Measurements from ENCODE around the gene ASTN1. TPM values are rescaled to one million over a fixed set of nuclear protein-coding genes. Genes with fewer than 3 reads are reported as not detected.

ASTN1 gene
- polyA plus RNA-seq, 1 of the 3 experiments (the other 2 are of a cell fraction) = 0.13 TPM

- H3K36me3 ChIP-seq (replicated peaks in 1 of 2; ENCODE audit: control insufficient read depth in 1 of 2, insufficient read depth in 2 of 2, low read length in 1 of 2) = no peaks in the 10 kb centered on the region
- CTCF ChIA-PET = interaction anchor here (0.7 to 5.3 kb wide), 46 partner anchors 9 to 765 kb away, joined by 3 to 131 read pairs (median 5); partner anchors contain the start of genes ASTN1 and BRINP2
- POLR2A ChIA-PET = interaction anchor here (1.3 kb wide), 1 partner anchor 17 kb away, joined by 4 read pairs; the partner anchor contains the start of gene ASTN1
- no peaks in the 10 kb centered on the region for H4K20me1 ChIP-seq (ENCODE audit: insufficient read depth)
- H3F3A ChIP-seq (replicated peaks; ENCODE audit: insufficient read depth) = no peaks in the 10 kb centered on the region
- DNase-seq = peak; percentile 51
- peak overlapping the region; percentile 37 to 54 for H3K4me3 ChIP-seq (ENCODE audit: low read depth in 2 of 2, low read length in 1 of 2)
- H3K9ac ChIP-seq = no peak overlapping the region
- no peaks in the 10 kb centered on the region for H3K79me2 ChIP-seq (ENCODE audit: insufficient read depth)
- no peak for TF ChIP-seq CTCF (IDR thresholded peaks at IDR 0.05)
- TF ChIP-seq YY1 (IDR thresholded peaks at IDR 0.05; ENCODE audit: low read depth) = no peak
- no peak for TF ChIP-seq USF2 (IDR thresholded peaks at IDR 0.05; ENCODE audit: borderline replicate concordance, low read depth, low read length)
- TF ChIP-seq RXRA (IDR thresholded peaks at IDR 0.05; ENCODE audit: borderline replicate concordance, low read depth) = no peak
- TF ChIP-seq USF1 (IDR thresholded peaks at IDR 0.05; ENCODE audit: borderline replicate concordance, low read depth) = no peak
- no peak for TF ChIP-seq POLR2AphosphoS5 (IDR thresholded peaks at IDR 0.05; ENCODE audit: low read depth, low read length)
- no peak for TF ChIP-seq REST (IDR thresholded peaks at IDR 0.05; ENCODE audit: low read depth, low read length)
- H3K9me3 ChIP-seq = no peaks in the 10 kb centered on the region
- peaks cover 0 to 33% of the 10 kb centered on the region in 2 experiments; a peak in 2 of 4 replicates for H3K4me1 ChIP-seq (ENCODE audit: control insufficient read depth in 1 of 2, insufficient read depth in 2 of 2, low read depth in 1 of 2, low read length in 1 of 2)
- no peaks in the 10 kb centered on the region for H3K9me2 ChIP-seq
- 81% methylated on average over 13 of the region's 13 CpGs for WGBS (ENCODE audit: low lambda C conversion rate)
- H3K27me3 ChIP-seq (ENCODE audit: insufficient read depth) = peaks cover 8% of the 10 kb centered on the region; the same call in 1 of the 2 replicates
- H2AFZ ChIP-seq (ENCODE audit: low read depth) = no peak overlapping the region; the same call in 1 of the 2 replicates
- H3K27ac ChIP-seq (ENCODE audit: low read depth in 2 of 2, low read length in 1 of 2) = peak overlapping the region in 1 of 2 experiments; percentile 88; a peak in 2 of 4 replicates
- H3K4me2 ChIP-seq = peak overlapping the region; percentile 74
These were observed 16.7 kb upstream of the ASTN1 start for GRCh38 chr1:177181280-177181630.
